Measurements from ENCODE around the gene ADAM12. TPM values are rescaled to one million over a fixed set of nuclear protein-coding genes. Genes with fewer than 3 reads are reported as not detected.

The ADAM12 gene
- polyA plus RNA-seq, 1 experiment, result 8.6 TPM

GRCh38 chr10:126029999-126030398 lies 358.3 kb downstream of the ADAM12 start:
- Histone ChIP-seq H3K4me3 (ENCODE audit: low read depth, low read length) (no peak overlapping the region), H3K27me3 (ENCODE audit: control insufficient read depth, insufficient read depth, low read length) (no peaks in the 10 kb centered on the region), H3K36me3 (ENCODE audit: control insufficient read depth, insufficient read depth, low read length) (no peaks in the 10 kb centered on the region)
- CTCF ChIA-PET, result interaction anchor here (1.2 kb wide), 1 partner anchor 12 kb away, joined by 3 read pairs; no protein-coding TSS in a partner anchor
- no peak for TF ChIP-seq CTCF (IDR thresholded peaks at IDR 0.05; ENCODE audit: insufficient read depth, low read depth, low read length)
- DNase-seq (ENCODE audit: low read depth), result no peak
- POLR2A ChIA-PET, result no interaction called here

GRCh38 chr10:126027692-126028091 lies 360.6 kb downstream of the ADAM12 start:
- no peak for DNase-seq (ENCODE audit: low read depth)
- TF ChIP-seq CTCF (IDR thresholded peaks at IDR 0.05; ENCODE audit: insufficient read depth, low read depth, low read length), result no peak
- no peaks in the 10 kb centered on the region for H3K36me3 ChIP-seq (ENCODE audit: control insufficient read depth, insufficient read depth, low read length)
- CTCF ChIA-PET, result interaction anchor here (0.6 kb wide), 1 partner anchor 50 kb away, joined by 4 read pairs; no protein-coding TSS in a partner anchor
- no peak overlapping the region for H3K4me3 ChIP-seq (ENCODE audit: low read depth, low read length)
- H3K27me3 ChIP-seq (ENCODE audit: control insufficient read depth, insufficient read depth, low read length), result no peaks in the 10 kb centered on the region
- POLR2A ChIA-PET, result no interaction called here

GRCh38 chr10:126022841-126023240 lies 365.4 kb downstream of the ADAM12 start:
- TF ChIP-seq CTCF (IDR thresholded peaks at IDR 0.05; ENCODE audit: insufficient read depth, low read depth, low read length), result no peak
- CTCF ChIA-PET, result no interaction called here
- no peak overlapping the region for H3K4me3 ChIP-seq (ENCODE audit: low read depth, low read length)
- POLR2A ChIA-PET, result no interaction called here
- no peak for DNase-seq (ENCODE audit: low read depth)
- H3K27me3 ChIP-seq (ENCODE audit: control insufficient read depth, insufficient read depth, low read length), result no peaks in the 10 kb centered on the region
- H3K36me3 ChIP-seq (ENCODE audit: control insufficient read depth, insufficient read depth, low read length), result no peaks in the 10 kb centered on the region

- ChIA-PET POLR2A (no interaction called here), CTCF (no interaction called here)
- DNase-seq (ENCODE audit: low read depth), result no peak
- H3K36me3 ChIP-seq (ENCODE audit: control insufficient read depth, insufficient read depth, low read length), result no peaks in the 10 kb centered on the region
- no peak for TF ChIP-seq CTCF (IDR thresholded peaks at IDR 0.05; ENCODE audit: insufficient read depth, low read depth, low read length)
- no peaks in the 10 kb centered on the region for H3K27me3 ChIP-seq (ENCODE audit: control insufficient read depth, insufficient read depth, low read length)
- H3K4me3 ChIP-seq (ENCODE audit: low read depth, low read length), result no peak overlapping the region
Measured at GRCh38 chr10:126021833-126022500, 366.3 kb downstream of the ADAM12 start.

- no peak overlapping the region for H3K4me3 ChIP-seq (ENCODE audit: low read depth, low read length)
- POLR2A ChIA-PET, result no interaction called here
- no peak for TF ChIP-seq CTCF (IDR thresholded peaks at IDR 0.05; ENCODE audit: insufficient read depth, low read depth, low read length)
- H3K27me3 ChIP-seq (ENCODE audit: control insufficient read depth, insufficient read depth, low read length), result no peaks in the 10 kb centered on the region
- peak; percentile 72 for DNase-seq (ENCODE audit: low read depth)
- no peaks in the 10 kb centered on the region for H3K36me3 ChIP-seq (ENCODE audit: control insufficient read depth, insufficient read depth, low read length)
- CTCF ChIA-PET, result interaction anchor here (0.7 to 1.6 kb wide), 6 partner anchors 9 to 486 kb away, joined by 3 to 5 read pairs (median 3); no protein-coding TSS in a partner anchor
Measured at GRCh38 chr10:126017961-126018560, 370.2 kb downstream of the ADAM12 start.
